K562 (cell line): ENCODE measurements around the gene ASCC2.
"Not testable (repeated sequence)": the region's sequence is repeated elsewhere in the genome, so short reads cannot be mapped to it uniquely, and the experiment has no call there.

Experiments used
- EZH2 ChIP-seq: IDR thresholded peaks from 2 replicates; pipeline ENCODE4 v1.6.1; 2012; ENCODE audit warnings: low read depth, mild to moderate bottlenecking, inconsistent platforms, low read length, borderline replicate concordance
- HMGN3 ChIP-seq: IDR thresholded peaks from 2 replicates; pipeline ENCODE4 v1.6.1; 2011; ENCODE audit warnings: borderline replicate concordance, low read depth, mild to moderate bottlenecking, mixed read lengths, low read length; ENCODE audit not compliant: insufficient read length; ENCODE audit errors: extremely low read depth
- NCOA4 ChIP-seq: fragments of 450-650 bp; IDR thresholded peaks from 2 replicates; pipeline ENCODE4 v1.6.1; 2018; ENCODE audit warnings: mild to moderate bottlenecking; ENCODE audit not compliant: partially characterized antibody
- NR2C2 ChIP-seq, 2 experiments: fragments of 200-800 bp in 1 of 2; sonication (Bioruptor generic) in 1 of 2; sonication (generic) in 1 of 2; formaldehyde crosslinking in 1 of 2; IDR thresholded peaks; 2 replicates each; pipeline versions ENCODE4 v1.6.1 to v1.8.0; 2016 to 2022; ENCODE audit warnings: mild to moderate bottlenecking in 1 of 2, missing compliant biosample characterization in 1 of 2, missing genetic modification characterization in 1 of 2, missing genetic modification reagents in 1 of 2

DNA sequence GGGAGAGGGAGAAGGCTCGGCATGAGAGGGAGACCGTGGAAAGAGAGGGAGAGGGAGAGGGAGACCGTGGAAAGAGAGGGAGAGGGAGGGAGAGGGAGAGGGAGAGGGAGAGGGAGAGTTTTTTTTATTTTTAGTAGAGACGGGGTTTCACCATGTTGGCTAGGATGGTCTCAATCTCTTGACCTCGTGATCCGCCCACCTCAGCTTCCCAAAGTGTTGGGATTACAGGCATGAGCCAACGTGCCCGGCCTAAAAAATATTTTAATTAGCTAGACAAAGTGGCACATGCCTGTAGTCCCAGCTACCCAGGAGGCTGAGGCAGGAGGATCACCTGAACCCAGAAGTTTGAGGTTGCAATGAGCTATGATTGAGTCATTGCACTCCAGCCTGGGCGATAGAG lies 21.0 kb upstream of the ASCC2 start:
- not testable (repeated sequence) for TF ChIP-seq NR2C2 (CRISPR knock-in tag; IDR thresholded peaks at IDR 0.05); NR2C2 (tag; IDR thresholded peaks at IDR 0.05); NCOA4; HMGN3; EZH2
